ENCODE data around the gene MCFD2.

DNA sequence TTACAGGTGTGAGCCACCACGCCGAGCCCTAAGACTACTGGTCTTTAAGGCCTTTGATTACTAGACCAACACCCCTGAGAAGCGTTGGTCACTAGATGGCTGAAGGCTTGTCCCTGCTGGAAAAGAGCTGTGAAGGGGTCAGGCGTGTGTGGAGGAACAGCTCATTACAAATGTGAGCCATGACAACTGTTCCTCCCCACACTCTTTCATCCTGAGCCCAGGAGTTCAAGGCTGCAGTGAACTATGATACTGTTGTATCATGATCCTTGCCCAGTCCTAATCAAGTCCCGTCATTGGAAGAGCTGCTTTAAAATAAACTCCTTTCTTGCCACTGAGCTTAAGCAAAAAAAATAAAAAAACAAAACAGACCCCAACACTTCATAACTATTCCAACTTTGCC is 19.5 kb upstream of the MCFD2 start:
- TF ChIP-seq, protein P1, sequence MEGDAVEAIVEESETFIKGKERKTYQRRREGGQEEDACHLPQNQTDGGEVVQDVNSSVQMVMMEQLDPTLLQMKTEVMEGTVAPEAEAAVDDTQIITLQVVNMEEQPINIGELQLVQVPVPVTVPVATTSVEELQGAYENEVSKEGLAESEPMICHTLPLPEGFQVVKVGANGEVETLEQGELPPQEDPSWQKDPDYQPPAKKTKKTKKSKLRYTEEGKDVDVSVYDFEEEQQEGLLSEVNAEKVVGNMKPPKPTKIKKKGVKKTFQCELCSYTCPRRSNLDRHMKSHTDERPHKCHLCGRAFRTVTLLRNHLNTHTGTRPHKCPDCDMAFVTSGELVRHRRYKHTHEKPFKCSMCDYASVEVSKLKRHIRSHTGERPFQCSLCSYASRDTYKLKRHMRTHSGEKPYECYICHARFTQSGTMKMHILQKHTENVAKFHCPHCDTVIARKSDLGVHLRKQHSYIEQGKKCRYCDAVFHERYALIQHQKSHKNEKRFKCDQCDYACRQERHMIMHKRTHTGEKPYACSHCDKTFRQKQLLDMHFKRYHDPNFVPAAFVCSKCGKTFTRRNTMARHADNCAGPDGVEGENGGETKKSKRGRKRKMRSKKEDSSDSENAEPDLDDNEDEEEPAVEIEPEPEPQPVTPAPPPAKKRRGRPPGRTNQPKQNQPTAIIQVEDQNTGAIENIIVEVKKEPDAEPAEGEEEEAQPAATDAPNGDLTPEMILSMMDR (IDR thresholded peaks at IDR 0.05; ENCODE audit: insufficient read depth, low read depth, low read length): no peak
- no peak for TF ChIP-seq EZH2 (IDR thresholded peaks at IDR 0.05; ENCODE audit: insufficient read depth, low read length)

Data from astrocyte (in vitro differentiated cells and primary cell).